Inferior parietal cortex (tissue), 1 donor: ENCODE results near the gene HOXD4.

Experiments
- DNase-seq: peaks from one replicate; pipeline ENCODE4 v3.0.0-alpha.2; 2016; ENCODE audit errors: extremely low spot score

Gene HOXD4

DNA sequence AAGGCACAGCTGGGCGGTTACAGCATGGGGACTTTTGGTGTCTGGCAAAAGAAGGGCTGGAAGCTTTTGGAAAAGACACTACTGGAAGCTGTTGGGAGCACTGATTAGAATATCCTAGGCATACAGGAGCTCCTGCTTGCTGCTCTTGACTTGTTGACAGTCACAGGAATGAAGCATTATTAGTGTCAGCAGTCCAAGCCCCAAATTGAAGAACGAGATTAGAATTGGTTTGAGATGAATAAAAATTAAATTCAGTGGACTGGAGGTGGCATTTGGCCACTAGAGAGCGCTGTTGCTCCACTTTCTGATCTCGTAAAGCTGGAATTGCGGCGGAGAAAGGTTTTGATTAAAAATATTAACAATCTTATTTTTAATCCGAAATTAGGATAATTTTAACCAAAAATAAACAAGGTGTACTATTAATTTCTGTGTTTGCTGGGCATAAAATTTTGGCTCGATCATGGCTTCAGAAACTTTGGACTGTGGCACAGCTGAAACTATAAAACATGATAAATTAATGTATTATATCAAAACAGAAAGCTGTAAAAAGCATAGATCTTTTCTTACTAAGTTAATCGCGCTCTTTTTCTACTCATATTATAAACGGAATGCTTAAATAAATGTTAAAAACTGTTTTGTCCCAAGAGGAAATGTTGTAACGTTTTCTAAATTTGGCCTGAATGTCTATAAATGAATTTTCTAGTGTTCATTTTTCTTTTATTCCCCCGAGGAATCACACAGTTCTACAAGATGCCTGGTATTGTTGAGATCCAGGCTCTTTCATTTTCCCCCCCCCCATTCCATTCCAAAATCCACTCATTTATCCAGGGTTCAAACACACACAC is 24.2 kb upstream of the HOXD4 start:
- peak; percentile 86 for DNase-seq

GRCh38 chr2:176127774-176128072 is 23.6 kb upstream of the HOXD4 start:
- no peak for DNase-seq

DNA sequence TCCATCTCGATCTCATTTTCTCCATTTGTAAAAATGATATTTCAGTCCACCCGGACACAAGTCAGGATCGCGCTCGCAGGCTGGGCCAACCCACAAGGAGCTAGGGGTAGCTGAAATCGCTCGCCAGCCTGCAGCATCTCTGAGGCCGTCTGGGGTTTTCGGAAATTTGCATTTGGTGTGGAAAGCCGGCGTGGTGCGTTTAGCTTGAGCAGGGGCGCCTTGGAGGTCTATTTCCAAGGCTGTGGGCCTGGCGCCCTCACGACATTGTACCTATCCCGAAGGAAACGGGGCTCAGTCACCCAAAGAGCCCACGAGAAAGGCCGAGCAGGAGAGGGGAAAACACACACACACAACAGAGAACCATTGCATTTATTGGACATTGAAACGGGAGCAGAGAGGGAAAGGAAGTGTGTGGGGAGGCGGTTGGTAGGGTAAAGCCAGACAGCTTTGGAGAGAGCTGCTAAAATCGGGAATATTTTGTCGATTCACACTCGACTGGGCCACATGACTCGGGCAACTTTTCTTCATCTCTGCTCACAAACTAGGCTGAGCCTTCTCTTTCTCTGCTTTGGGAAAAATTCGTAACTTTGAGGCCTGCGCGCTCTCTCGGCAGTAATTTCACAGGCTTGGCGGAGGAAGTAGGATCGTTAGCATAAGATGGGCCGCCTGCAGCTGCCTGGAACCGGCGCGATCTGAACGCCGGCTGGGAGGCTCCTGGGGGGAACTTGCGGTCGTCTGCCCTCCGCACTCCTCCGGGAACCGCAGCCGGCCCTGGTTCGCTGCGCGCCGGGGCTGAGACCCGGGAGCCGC is 23.0 kb upstream of the HOXD4 start:
- DNase-seq: no peak

DNA sequence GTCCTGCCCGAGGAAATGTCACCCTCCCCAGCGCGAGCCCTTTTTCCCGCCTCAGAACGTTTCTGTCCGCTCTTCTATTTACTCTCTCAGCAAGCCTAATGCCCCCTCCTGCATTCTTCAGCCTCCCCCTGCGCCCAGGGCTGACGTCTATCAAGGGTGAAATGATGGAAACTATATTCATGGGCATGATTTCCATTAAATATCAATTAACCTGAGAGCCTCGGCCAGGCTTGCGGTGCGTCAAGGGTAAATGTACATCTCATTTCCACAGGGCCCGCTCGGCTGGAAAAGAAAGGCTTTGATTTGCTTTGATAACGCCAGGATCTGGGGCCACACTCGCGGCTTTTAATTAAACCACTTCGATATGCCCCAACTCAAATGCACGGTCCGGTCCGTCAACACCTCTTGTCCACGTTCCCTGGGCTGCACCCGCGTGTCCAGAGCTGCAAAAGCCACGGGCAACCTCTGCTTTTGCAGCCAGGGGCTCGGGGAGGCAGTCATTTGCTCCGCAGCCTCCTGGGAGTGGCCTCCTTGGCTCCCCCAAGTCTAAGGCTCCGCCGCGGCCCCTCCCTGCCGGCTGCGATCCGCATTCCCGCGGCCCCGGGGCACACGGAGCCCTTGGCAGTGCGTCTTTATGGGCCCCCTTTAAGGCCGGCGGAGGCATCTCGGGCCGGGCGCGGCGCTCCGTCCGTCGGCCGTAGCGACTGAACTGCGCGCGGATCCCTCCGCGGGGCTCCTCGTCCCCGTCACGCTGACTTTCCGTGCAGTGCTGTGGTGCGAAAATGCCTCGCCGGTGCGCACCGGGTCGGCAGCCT is 22.2 kb upstream of the HOXD4 start, which contains the start of gene HOXD8:
HOXD8 (plus strand) TSS at position 724 of the 815 bp plus-strand sequence. CDS start 662 bp downstream, outside the sequence.
- DNase-seq: no peak

DNA sequence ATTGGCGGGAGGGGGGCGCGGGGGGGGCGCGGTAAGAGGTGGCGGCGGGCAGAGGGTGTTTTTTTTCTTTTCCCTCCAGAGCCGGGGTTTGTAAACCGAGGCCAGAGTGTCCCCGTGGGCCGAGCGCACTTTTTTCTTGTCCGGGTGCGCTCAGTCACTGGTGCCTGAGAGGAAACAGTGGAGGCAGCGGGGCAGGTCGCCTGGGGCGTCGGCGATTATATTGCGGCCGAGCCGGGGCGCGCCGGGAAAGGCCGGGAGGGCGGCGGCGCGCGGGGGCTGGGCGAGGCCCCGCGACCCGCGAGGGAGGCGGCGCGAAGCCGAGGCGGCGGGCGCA is 21.6 kb upstream of the HOXD4 start:
- DNase-seq: no peak

DNA sequence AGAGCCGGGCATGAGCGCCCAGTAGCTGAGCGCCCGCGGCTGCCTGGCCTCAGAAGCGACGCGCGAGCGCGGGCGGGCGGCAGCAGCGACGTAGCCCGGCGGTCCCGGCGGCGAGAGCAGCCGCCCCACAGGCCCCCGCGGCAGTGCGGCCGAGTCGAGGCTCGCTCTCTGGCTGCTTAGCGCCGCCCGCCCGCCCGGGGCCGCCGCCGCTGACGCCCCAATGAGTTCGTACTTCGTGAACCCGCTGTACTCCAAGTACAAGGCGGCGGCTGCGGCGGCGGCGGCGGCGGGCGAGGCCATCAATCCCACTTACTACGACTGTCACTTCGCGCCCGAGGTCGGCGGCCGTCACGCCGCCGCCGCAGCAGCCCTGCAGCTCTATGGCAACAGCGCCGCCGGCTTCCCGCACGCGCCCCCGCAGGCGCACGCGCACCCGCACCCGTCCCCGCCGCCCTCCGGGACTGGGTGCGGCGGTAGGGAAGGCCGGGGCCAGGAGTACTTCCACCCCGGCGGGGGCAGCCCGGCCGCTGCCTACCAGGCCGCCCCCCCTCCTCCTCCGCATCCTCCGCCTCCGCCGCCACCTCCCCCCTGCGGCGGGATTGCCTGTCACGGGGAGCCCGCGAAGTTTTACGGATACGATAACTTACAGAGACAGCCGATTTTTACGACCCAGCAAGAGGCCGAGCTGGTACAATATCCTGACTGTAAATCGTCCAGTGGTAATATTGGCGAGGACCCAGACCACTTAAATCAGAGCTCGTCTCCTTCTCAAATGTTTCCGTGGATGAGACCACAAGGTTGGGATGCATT is 21.0 kb upstream of the HOXD4 start:
- no peak for DNase-seq

DNA sequence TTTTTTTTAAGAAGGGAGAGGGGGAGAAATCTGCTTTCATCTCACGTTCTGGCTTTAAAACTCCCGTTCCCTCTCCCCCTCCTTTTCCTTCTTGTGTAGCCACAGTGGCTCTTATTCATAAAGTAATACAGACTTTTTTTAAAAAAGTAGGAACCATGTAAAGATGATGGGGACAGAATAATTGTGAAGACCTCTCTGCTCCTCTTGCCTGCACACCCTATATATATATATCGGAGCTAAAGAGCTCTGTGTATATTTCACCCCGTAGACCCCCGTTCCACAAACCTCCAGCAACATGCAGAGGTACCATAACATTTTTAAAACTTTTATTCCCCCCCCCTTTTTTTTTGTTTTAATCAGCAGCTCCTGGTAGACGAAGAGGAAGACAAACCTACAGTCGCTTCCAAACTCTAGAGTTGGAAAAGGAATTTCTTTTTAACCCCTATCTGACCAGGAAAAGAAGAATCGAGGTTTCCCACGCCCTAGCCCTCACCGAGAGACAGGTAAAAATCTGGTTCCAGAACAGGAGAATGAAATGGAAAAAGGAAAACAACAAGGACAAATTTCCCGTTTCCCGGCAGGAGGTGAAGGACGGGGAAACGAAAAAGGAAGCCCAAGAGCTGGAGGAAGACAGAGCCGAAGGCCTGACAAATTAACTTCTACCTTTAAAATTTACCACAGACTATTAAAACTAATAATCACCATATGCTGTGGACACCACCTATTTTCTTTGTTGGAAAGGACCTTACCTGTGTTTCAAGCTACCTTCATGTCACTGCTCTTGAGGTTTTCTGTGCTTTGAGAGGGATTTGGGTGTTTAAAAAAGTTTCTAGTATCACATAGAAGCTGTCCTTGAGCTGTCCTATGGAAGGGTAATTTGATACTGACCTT is 20.1 kb upstream of the HOXD4 start:
- DNase-seq: no peak

DNA sequence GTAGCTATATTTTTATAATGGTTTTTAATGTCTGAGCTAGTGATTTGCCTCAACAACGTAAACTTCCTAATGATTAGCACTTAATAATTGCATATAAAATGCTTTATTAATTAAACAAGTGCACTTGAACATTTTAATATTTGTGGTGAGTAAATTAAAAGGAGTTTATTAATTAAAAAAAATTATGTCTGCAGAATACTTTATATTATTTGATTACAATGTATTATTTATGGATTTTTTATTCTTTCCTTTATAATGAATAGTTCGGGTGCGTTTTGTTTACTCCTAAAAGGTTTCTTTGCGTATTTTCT is 19.5 kb upstream of the HOXD4 start:
- no peak for DNase-seq

GRCh38 chr2:176132205-176133171 is 18.9 kb upstream of the HOXD4 start:
- DNase-seq: no peak

- DNase-seq: no peak
Observed at GRCh38 chr2:176133389-176133788, 18.0 kb upstream of the HOXD4 start.

GRCh38 chr2:176134035-176134434 is 17.3 kb upstream of the HOXD4 start:
- DNase-seq: no peak

DNA sequence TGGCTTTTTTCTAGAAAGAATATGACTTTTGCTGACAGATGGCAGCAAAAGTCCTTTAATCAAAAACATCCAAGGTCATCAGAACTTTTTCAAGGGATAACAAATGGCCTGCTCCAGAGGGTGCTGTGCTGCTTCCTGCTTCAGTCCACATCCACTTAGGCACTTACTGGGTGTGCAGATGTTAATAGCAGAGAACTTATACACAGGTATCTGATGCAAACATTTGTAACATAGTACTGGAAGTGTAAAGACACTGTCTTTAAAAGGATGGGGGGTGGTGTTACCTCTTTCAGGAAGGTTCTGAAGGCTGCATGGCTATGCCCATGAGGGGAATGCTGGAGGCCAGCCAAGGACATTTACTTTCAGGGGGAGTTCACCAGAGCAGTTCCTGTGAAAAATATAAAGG is 16.3 kb upstream of the HOXD4 start:
- no peak for DNase-seq

DNA sequence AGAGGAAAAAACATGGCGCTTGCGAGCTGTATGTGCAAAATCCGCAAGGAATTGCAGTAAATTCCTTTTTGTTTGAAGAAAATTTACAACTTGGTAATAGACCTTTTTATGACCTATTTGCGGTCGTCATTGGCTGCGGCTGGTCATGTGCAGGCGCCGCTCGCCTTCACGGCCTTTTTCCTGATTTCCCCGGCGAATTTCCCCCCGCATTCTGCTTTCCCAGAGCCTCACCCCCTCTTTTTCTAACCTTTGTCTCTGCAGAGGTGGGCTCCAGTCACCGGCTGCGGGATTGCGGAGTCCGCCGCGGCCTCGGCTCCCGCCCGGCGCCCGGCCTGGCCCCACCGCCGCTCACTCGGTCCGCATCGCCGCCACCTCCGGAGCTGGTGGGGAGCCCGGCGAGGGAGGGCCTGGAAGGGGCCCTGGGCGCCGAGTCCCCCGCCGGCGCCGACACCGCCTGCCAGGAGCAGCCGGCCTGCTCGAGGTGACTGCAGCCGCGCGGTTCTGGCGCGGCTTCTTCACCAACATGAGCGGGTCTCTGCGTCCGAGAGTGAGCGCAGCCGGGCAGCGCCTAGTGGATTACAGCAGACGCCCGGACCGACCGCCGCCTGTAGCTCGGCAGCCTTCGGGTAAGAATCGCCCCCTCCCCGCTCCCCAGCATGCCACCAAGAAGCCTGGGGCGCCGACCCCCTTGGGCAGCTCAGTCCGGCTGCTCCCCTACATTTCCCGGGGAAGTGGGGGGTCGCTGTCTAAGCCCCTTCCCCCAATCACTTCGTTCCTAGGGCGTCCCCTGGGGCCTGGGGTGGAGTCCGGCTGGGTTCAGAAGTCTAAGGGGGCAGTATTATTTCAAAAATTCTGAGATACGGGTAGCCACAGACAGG is 14.7 kb upstream of the HOXD4 start:
- no peak for DNase-seq

DNA sequence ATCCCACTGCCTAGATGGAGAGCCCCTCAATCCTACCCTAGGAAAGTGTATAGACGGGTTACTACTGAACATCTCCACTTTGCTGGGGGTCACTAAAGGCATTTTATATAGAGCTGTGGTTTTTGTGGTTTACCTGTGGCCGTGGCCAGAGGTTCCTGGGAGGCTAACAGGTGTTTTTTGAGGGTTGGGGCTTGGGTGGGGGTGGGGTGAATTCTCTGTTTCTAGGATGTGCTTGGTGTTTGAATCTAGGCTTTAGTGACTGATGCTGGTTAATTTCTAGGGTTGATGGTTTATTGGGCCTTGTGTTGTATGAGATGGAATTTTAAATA is 14.1 kb upstream of the HOXD4 start:
- DNase-seq: no peak

DNA sequence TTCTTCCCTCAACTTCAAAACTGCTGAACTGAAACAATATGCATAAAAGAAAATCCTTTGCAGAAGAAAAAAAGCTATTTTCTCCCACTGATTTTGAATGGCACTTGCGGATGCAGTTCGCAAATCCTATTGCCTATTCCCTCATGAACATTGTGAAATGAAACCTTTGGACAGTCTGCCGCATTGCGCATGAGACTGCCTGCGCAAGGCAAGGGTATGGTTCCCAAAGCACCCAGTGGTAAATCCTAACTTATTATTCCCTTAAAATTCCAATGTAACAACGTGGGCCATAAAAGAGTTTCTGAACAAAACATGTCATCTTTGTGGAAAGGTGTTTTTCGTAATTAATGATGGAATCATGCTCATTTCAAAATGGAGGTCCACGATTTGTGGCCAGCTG is 13.4 kb upstream of the HOXD4 start:
- no peak for DNase-seq

DNA sequence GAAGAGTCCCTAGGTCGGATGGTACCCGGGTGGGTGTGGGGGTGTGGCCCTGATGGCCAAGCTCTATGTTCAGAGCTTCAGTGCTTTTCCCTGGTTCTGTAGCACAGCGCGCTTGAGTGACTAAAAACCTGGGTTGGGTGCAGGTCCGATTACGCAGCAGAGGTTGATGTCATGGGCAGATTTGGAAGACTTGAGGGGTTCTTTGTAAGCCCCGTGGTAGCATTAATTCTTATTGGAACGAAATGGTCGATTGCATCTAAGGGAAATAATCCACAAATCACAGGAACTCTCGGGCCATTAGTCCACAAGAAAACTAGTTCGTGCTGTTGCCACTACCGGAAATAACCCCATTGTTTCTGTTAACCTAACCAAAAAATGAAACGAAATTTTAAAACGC is 12.8 kb upstream of the HOXD4 start:
- no peak for DNase-seq

DNA sequence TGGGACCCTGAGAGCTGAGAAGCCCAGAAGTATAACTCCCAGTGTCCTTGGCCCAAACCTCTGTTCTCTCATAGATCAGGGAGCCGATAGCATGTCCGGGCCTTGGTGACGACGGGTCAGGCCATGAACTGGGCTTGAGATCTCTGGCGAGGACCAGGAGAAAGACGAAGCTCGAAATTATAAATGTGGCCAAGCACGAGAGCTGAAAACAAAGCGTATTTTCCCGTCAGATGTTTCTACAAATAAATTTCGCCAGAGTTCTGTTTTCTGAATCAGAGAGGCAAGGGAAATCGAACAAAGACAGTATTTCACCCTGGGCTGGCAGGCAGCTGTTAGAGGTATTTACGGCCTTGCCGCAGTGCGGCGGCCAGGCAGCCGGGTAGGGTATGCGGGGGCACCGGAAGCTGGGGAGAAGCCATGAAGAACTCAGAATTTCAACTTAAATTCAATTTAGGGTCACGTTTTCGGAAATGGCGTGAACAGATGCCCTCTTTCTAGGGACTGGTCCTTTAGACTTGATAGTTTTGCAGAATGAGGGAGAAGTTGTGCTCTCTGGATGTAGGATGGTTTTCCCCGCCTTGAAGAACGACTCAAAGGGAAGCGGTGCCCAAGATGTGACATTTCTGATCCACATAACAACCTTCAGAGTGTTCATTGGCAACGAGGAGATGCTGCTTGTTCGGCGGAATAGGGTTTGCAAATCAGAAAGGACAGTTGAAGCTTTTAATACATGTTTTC is 12.3 kb upstream of the HOXD4 start:
- DNase-seq: no peak
